ENCODE results near the gene USP3. TPM values are rescaled to one million over a fixed set of nuclear protein-coding genes. Genes with fewer than 3 reads are reported as not detected.

USP3 gene
- total RNA-seq, 1 donor = 45.8 TPM

GRCh38 chr15:63626955-63627354, 122.6 kb downstream of the USP3 start:
- TF ChIP-seq CTCF (IDR thresholded peaks at IDR 0.05; ENCODE audit: insufficient read depth, low read length) = no peak
- H3K4me3 ChIP-seq (ENCODE audit: low read depth, low read length) = no peak overlapping the region
- DNase-seq (ENCODE audit: low read depth) = no peak

- DNase-seq (ENCODE audit: low read depth) = no peak
- no peak overlapping the region for H3K4me3 ChIP-seq (ENCODE audit: low read depth, low read length)
- TF ChIP-seq CTCF (IDR thresholded peaks at IDR 0.05; ENCODE audit: insufficient read depth, low read length) = no peak
Observed at GRCh38 chr15:63628123-63628822, 123.9 kb downstream of the USP3 start.

- no peak overlapping the region for H3K4me3 ChIP-seq (ENCODE audit: low read depth, low read length)
- no peak for TF ChIP-seq CTCF (IDR thresholded peaks at IDR 0.05; ENCODE audit: insufficient read depth, low read length)
- no peak for DNase-seq (ENCODE audit: low read depth)
Observed at GRCh38 chr15:63630036-63630751, 125.8 kb downstream of the USP3 start.

GRCh38 chr15:63633312-63633711, 128.9 kb downstream of the USP3 start:
- H3K4me3 ChIP-seq (ENCODE audit: low read depth, low read length) = no peak overlapping the region
- no peak for TF ChIP-seq CTCF (IDR thresholded peaks at IDR 0.05; ENCODE audit: insufficient read depth, low read length)

GRCh38 chr15:63634154-63634553, 129.8 kb downstream of the USP3 start:
- TF ChIP-seq CTCF (IDR thresholded peaks at IDR 0.05; ENCODE audit: insufficient read depth, low read length) = no peak
- no peak overlapping the region for H3K4me3 ChIP-seq (ENCODE audit: low read depth, low read length)
- DNase-seq (ENCODE audit: low read depth) = no peak

More at GRCh38 chr15:63633312-63633711, 128.9 kb downstream of the USP3 start:
- DNase-seq (ENCODE audit: low read depth) = no peak

- no peak overlapping the region for H3K4me3 ChIP-seq (ENCODE audit: low read depth, low read length)
- DNase-seq (ENCODE audit: low read depth) = no peak
- no peak for TF ChIP-seq CTCF (IDR thresholded peaks at IDR 0.05; ENCODE audit: insufficient read depth, low read length)
Observed at GRCh38 chr15:63636518-63637061, 132.2 kb downstream of the USP3 start.
